NCI-H345 (cell line): Measurements from ENCODE around the gene NAV3.
"Not testable (repeated sequence)": the region's sequence is repeated elsewhere in the genome, so short reads cannot be mapped to it uniquely, and the experiment has no call there.

Experiments used
- DNase-seq: peaks from one replicate; lab custom pipeline; 2025; lab: John Stamatoyannopoulos, UW

Gene NAV3

GRCh38 chr12:78055545-78055944 lies 224.9 kb downstream of the NAV3 start:
- no peak for DNase-seq

DNA sequence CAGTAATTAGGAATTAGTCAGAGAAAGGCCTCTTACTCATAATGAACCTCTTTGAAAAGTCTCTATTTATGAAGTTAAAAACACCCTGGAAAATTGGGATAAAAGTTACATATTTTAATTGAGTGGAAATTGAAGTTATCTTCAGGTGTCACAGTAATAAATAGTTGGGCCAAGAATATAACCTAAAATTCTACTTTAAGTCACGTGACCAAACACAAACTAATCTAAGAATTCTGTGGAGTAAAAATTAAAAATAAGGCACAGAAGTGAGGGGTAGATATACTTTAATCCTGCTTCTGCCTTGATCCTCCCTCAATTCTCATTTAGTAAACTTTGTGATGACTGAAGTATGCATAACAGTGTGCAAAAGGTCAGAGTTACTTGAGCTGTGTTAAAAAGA lies 226.4 kb downstream of the NAV3 start:
- DNase-seq, result no peak

- no peak for DNase-seq
These were observed 229.5 kb downstream of the NAV3 start for GRCh38 chr12:78060186-78060585.

DNA sequence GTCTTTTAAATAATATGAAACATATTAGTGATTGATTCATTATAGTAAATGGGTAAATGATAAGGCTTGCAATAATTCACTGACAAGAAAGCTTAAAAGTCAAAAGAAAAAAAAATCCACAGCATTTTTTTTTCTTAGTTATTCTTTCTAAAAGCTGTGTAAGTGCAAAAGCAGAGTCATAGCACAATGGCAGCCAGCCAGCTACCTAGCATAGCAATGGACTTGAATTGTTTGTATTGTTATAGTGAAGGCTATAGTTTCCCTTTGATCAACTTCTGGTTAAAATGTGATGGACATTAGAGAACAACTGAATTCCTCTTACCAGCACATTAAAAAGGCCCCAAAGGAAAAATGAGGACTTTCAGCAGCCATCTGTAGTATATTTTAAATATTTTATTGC lies 232.1 kb downstream of the NAV3 start:
- DNase-seq, result no peak

DNA sequence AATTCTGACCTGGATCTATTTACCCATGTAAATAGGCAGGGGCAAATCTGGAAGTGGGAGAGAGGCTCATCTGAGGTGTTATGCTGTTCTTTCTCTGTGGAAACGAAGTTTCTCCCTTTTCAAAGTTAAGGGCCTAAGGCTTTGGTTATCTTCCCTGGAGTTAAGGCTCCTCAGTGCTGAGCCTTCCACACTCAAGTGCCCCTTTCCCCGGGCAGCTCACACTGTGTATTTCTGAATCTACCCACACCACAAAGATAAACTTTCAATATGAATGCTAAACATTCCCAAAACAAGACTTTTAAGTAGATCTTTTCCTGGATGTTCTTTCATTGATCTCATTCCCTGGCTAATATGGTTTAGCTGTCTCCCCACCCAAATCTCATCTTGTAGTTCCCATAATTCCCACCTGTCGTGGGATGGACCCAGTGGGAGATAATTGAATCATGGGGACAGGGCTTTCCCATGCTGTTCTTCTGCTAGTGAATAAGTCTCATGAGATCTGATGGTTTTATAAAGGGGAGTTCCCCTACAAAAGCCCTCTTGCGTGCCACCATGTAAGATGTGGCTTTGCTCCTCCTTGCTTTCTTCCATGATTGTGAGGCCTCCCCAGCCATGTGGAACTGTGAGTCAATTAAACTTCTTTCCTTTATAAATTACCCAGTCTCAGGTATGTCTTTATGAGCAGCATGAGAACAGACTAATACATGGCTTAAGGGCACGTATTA lies 251.1 kb downstream of the NAV3 start:
- DNase-seq, result no peak

GRCh38 chr12:78085542-78086182 lies 255.0 kb downstream of the NAV3 start:
- DNase-seq, result no peak

- no peak for DNase-seq
These were observed 256.1 kb downstream of the NAV3 start for GRCh38 chr12:78086553-78087362.

- no peak for DNase-seq
These were observed 256.6 kb downstream of the NAV3 start for GRCh38 chr12:78087363-78087675.

GRCh38 chr12:78088391-78088832 lies 257.7 kb downstream of the NAV3 start:
- no peak for DNase-seq

DNA sequence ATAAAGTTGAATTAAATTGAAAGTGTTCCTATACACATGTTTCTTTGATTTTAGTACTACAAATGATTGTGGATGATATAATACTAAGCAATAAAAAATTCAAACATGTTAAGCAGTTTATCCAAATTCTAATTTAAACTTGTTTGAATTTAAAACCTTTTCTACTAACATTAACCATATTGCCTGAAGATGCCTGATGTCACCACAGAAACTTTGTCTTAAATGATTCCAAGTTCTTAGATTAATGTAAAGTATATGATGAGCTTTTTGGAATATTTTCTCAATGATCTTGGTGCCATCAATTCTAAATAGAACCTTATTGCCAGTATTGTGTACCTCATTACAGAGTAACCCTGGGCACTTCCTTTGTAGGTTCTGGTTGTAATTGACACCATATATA lies 259.6 kb downstream of the NAV3 start:
- DNase-seq, result no peak

- no peak for DNase-seq
These were observed 264.9 kb downstream of the NAV3 start for GRCh38 chr12:78095623-78096022.

- peak; percentile 10 for DNase-seq
These were observed 266.4 kb downstream of the NAV3 start for GRCh38 chr12:78096909-78097597.

- no peak for DNase-seq
These were observed 269.1 kb downstream of the NAV3 start for GRCh38 chr12:78099806-78100205.

DNA sequence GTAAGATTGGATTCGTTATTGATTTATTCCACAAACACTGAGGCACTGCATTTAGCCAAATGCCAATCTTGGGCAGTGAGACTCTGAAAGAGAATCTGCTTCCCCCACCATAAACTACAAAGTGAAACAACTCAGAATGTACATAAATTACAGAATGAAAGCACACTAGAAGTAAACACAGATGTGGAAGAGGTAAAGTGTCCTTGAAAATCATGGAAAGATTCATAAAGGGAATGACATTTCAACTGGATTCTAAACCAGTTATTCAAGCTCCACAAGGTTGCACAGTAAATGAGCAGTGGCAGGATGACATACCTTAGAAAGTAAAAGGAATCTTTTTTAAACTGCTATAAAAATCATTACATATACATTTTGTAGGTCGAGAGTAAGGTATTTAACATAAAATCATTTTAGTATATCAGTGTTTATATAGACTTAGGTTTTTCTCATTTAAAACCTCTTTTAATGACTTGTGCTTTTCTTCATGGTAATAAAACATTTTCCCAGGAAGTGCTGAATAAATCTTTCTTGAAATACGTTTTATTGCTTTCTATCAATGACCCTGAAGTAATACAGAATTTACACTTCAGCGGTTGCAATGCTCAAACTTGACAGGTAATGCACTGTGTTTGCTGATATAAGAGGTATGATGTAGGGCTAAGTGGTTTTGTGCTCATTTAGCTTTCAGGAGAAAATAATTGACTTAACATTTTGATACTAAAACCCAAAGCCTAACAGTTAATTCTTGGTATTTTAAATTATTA lies 270.6 kb downstream of the NAV3 start:
- DNase-seq, result peak; percentile 43

DNA sequence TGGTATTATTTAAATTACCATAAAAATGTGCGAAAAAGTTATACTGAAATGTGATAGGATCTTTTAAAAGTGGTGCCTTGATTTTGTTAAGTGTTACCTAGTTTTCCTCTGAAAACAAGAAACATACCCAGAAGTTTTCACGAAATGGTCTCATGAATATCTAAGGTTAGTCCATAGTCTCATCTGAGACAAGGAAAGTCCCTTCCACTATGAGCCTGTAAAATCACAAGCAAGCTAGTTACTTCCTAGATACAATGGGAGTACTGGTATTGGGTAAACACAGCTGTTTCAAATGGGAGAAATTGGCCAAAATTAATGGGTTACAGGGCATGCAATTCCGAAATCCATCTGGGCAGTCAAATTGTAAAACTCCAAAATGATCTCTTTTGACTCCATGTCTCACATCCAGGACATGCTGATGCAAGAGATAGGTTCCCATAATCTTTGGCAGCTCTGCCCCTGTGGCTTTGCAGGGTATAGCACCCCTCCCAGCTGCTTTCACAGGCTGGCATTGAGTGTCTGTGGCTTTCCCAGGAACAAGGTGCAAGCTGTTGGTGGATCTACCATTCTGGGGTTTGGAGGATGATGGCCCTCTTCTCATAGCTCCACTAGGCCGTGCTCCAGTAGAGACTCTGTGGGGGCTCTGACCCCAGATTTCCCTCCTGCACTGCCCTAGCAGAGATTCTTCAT lies 271.4 kb downstream of the NAV3 start:
- DNase-seq, result no peak

DNA sequence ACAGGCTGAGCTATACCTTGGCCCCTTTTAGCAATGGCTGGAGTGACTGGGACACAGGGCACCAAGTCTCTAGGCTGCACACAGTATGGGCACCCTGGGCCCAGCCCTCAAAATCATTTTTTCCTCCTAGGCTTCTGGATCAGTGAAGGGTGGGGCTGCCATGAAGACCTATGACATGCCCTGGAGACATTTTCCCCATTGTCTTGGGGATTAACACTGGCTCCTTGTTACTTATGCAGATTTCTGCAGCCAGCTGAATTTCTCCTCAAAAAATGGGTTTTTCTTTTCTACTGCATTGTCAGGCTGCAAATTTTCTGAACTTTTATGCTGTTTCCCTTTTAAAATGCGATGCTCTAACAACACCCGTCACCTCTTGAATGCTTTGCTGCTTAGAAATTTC lies 272.1 kb downstream of the NAV3 start:
- DNase-seq, result not testable (repeated sequence)

GRCh38 chr12:78115889-78116288 lies 285.2 kb downstream of the NAV3 start:
- DNase-seq, result no peak

DNA sequence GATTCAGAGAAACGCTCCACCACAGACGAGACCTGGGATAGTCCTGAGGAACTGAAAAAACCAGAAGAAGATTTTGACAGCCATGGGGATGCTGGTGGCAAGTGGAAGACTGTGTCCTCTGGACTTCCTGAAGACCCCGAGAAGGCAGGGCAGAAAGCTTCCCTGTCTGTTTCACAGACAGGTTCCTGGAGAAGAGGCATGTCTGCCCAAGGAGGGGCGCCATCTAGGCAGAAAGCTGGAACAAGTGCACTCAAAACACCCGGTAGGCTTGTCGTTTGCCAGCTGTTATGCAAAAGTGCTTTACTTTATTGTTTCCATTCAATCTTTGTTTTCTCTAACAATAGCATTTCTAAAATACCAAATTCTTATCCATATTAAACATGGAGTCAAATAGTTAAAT lies 287.3 kb downstream of the NAV3 start:
- no peak for DNase-seq

DNA sequence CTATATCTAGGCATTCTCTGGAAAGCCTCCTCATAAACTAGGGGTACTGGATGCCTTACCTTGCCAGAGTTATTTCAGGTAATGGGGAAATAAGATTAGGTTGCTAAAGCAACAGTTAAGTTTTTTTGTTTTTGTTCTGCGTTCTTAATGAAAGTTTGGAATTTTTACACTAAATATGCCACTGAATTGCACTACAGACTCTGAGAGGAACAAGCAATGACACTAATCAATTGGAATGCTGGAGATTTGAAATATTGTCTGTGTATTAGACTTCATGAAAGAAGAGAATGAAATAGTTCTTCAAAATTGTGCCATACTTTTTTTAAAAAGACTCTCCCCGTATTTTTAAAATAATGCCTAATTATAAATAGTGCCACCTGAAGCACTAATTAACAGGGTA lies 287.8 kb downstream of the NAV3 start:
- DNase-seq, result no peak

DNA sequence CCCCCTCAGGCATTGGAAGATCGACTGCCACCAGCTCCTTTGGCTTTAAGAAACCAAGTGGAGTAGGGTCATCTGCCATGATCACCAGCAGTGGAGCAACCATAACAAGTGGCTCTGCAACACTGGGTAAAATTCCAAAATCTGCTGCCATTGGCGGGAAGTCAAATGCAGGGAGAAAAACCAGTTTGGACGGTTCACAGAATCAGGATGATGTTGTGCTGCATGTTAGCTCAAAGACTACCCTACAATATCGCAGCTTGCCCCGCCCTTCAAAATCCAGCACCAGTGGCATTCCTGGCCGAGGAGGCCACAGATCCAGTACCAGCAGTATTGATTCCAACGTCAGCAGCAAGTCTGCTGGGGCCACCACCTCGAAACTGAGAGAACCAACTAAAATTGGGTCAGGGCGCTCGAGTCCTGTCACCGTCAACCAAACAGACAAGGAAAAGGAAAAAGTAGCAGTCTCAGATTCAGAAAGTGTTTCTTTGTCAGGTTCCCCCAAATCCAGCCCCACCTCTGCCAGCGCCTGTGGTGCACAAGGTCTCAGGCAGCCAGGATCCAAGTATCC lies 288.7 kb downstream of the NAV3 start:
- no peak for DNase-seq

GRCh38 chr12:78120306-78120705 lies 289.6 kb downstream of the NAV3 start:
- DNase-seq, result no peak
